B cell (primary cell): ENCODE data around the gene CCDC93. TPM values are rescaled to one million over a fixed set of nuclear protein-coding genes. Genes with fewer than 3 reads are reported as not detected.

ENCODE experiments used
- ATAC-seq: fragments of 200-7000 bp; cut with Tn5 transposase; one replicate; pipeline ENCODE4 v1.10.0; 2021; ENCODE audit warnings: low read depth, mild to moderate bottlenecking, moderate number of reproducible peaks, moderate library complexity
- CTCF ChIA-PET: fragments of 350-600 bp; sonication (Branson Sonifier 250); formaldehyde crosslinking; loops from one replicate; lab custom pipeline; 2021; ENCODE audit warnings: antibody characterized with exemption, inconsistent platforms; lab: Charles Lee
- POLR2A ChIA-PET: fragments of 350-600 bp; sonication (Branson Sonifier 250); formaldehyde crosslinking; loops from one replicate; lab custom pipeline; 2021; ENCODE audit warnings: antibody characterized with exemption; lab: Charles Lee
- DNase-seq: peaks from one replicate; pipeline ENCODE4 v3.0.0; 2013
- H2AFZ ChIP-seq: 2 replicates; pipeline ENCODE4 v1.6.1; 2012; ENCODE audit warnings: mild to moderate bottlenecking, low read depth, low read length; ENCODE audit not compliant: insufficient read depth, poor library complexity, severe bottlenecking
- H3K27ac ChIP-seq, 2 donors: 1 replicate in 1 of 2; 2 replicates in 1 of 2; pipeline ENCODE4 v1.5.1; 2012 to 2013; ENCODE audit warnings: low read length in 2 of 2, mild to moderate bottlenecking in 2 of 2, moderate library complexity in 1 of 2
- H3K27me3 ChIP-seq, 4 experiments: fragments of 200-600 bp in 1 of 4; sonication (generic) in 1 of 4; replicated peaks in 1 of 4; 1 replicate in 2 of 4; 2 replicates in 2 of 4; pipeline versions ENCODE4 v1.6.1 to v1.7.0; 2013 to 2016; ENCODE audit warnings: low read length in 3 of 4, mild to moderate bottlenecking in 2 of 4, mixed read lengths in 1 of 4, moderate library complexity in 1 of 4; ENCODE audit not compliant: insufficient read depth in 4 of 4, control insufficient read depth in 3 of 4; ENCODE audit errors: control extremely low read depth in 1 of 4
- H3K36me3 ChIP-seq, 2 experiments: replicated peaks in 1 of 2; 1 replicate in 1 of 2; 2 replicates in 1 of 2; pipeline versions ENCODE4 v1.6.1 to v1.7.1; 2013; ENCODE audit warnings: low read length in 1 of 2; ENCODE audit not compliant: insufficient read depth in 2 of 2, control insufficient read depth in 1 of 2; ENCODE audit errors: control extremely low read depth in 1 of 2, extremely low read depth in 1 of 2
- H3K4me1 ChIP-seq, 2 donors: fragments of 200-600 bp in 1 of 2; sonication (generic) in 1 of 2; 1 replicate in 1 of 2; 2 replicates in 1 of 2; pipeline versions ENCODE4 v1.5.1 to v1.6.1; 2013 to 2017; ENCODE audit warnings: low read length in 2 of 2; ENCODE audit not compliant: control insufficient read depth in 2 of 2, insufficient read depth in 2 of 2
- H3K4me2 ChIP-seq: replicated peaks from 2 replicates; pipeline ENCODE3; 2012; ENCODE audit warnings: mild to moderate bottlenecking, low read depth, low read length; ENCODE audit not compliant: poor library complexity, severe bottlenecking
- H3K4me3 ChIP-seq, 5 experiments: fragments of 200-600 bp in 1 of 5; sonication (generic) in 1 of 5; 1 replicate in 3 of 5; 2 replicates in 2 of 5; pipeline versions ENCODE4 v1.5.1 to v1.7.0; 2011 to 2016; ENCODE audit warnings: low read length in 4 of 5, mild to moderate bottlenecking in 4 of 5, low read depth in 2 of 5, control low read depth in 1 of 5, moderate library complexity in 1 of 5; ENCODE audit not compliant: insufficient read depth in 1 of 5; ENCODE audit errors: control extremely low read depth in 1 of 5, extremely low read depth in 1 of 5
- H3K79me2 ChIP-seq: fragments of 200-600 bp; sonication (generic); one replicate; pipeline ENCODE4 v1.6.0; 2016; ENCODE audit warnings: low read length; ENCODE audit not compliant: control insufficient read depth, insufficient read depth
- H3K9ac ChIP-seq: fragments of 200-600 bp; sonication (generic); 2 replicates; pipeline ENCODE4 v1.6.1; 2017; ENCODE audit warnings: mild to moderate bottlenecking, low read length, moderate library complexity
- H3K9me3 ChIP-seq, 3 donors: one replicate each; pipeline versions ENCODE4 v1.6.1 to v1.7.1; 2013; ENCODE audit warnings: low read length in 2 of 3; ENCODE audit not compliant: control insufficient read depth in 2 of 3, insufficient read depth in 1 of 3; ENCODE audit errors: control extremely low read depth in 1 of 3
- H4K20me1 ChIP-seq: 2 replicates; pipeline ENCODE4 v1.6.0; 2012; ENCODE audit warnings: mild to moderate bottlenecking, low read length; ENCODE audit not compliant: insufficient read depth, control insufficient read depth, poor library complexity, severe bottlenecking
- H3K27ac Mint-ChIP-seq: one replicate; pipeline ENCODE4 v1.8.0; 2021; ENCODE audit warnings: mixed read lengths
- H3K27me3 Mint-ChIP-seq: one replicate; pipeline ENCODE4 v1.8.0; 2021; ENCODE audit warnings: mixed read lengths
- H3K4me1 Mint-ChIP-seq: one replicate; pipeline ENCODE4 v1.8.0; 2021; ENCODE audit warnings: mixed read lengths
- H3K4me3 Mint-ChIP-seq: one replicate; pipeline ENCODE4 v1.8.0; 2021; ENCODE audit warnings: mixed read lengths
- H3K9me3 Mint-ChIP-seq: one replicate; pipeline ENCODE4 v1.8.0; 2022; ENCODE audit warnings: mixed read lengths; ENCODE audit not compliant: insufficient read depth
- EZH2 ChIP-seq: IDR thresholded peaks from 2 replicates; pipeline ENCODE4 v1.6.1; 2012; ENCODE audit warnings: borderline replicate concordance, low read depth, mild to moderate bottlenecking, moderate library complexity, low read length; ENCODE audit not compliant: insufficient read depth, poor library complexity, severe bottlenecking
- WGBS: methylation state at CpG from one replicate; pipeline ENCODE4 v1.1.5; 2013; ENCODE audit warnings: missing lambda C conversion rate; ENCODE audit not compliant: insufficient coverage; 5-methylcytosine and 5-hydroxymethylcytosine counted together
- intact Hi-C: fragments of 100-400 bp; cut with micrococcal nuclease; formaldehyde crosslinking; loops from one replicate; pipeline ENCODE4 v1.10.0; 2022
- polyA plus RNA-seq: library from polyadenylated mRNA; depleted of rRNA; stranded (reverse); fragments of >200 nt; gene quantifications from 2 replicates; pipeline ENCODE4 v1.2.3, GENCODE V29; 2012
- total RNA-seq, 2 donors: library from RNA; stranded (reverse); fragments of 120-200 nt in 1 of 2; gene quantifications; 1 replicate in 1 of 2; 2 replicates in 1 of 2; pipeline versions ENCODE4 v1.2.3 to v1.2.4, GENCODE V29; 2013 to 2022
- TF ChIP-seq, protein P1 (sequence below): fragments of 200-600 bp; IDR thresholded peaks from one replicate; pipeline ENCODE4 v1.8.0; 2022; ENCODE audit warnings: antibody characterized with exemption, mild to moderate bottlenecking

CCDC93 gene
- total and polyA plus RNA-seq, 2 donors (not counting 1 experiment from before 2014, with no cell fraction given): 17.5 to 79.6 TPM

GRCh38 chr2:118054213-118055008 lies 40.5 kb upstream of the CCDC93 start:
- Histone ChIP-seq H4K20me1 (no peaks in the 10 kb centered on the region), H3K79me2 (no peaks in the 10 kb centered on the region), H3K4me2 (peak overlapping the region; percentile 59), H3K27ac (peak overlapping the region; percentile 67 to 88), H3K4me1 (peaks cover 35 to 50% of the 10 kb centered on the region in 2 donors), H3K4me3 (no peak overlapping the region), H3K9me3 (no peaks in the 10 kb centered on the region), H2AFZ (peak overlapping the region; percentile 31), H3K27me3 (no peaks in the 10 kb centered on the region), H3K36me3 (no peaks in the 10 kb centered on the region), H3K9ac (no peak overlapping the region)
- POLR2A ChIA-PET: interaction anchor here (1.2 kb wide), 1 partner anchor 29 kb away, joined by 3 read pairs; no protein-coding TSS in a partner anchor
- CTCF ChIA-PET: interaction anchor here (1.3 to 24.7 kb wide), 4 partner anchors 8 to 23 kb away, joined by 4 to 784 read pairs (median 401); no protein-coding TSS in a partner anchor
- TF ChIP-seq EZH2: no peak
- TF ChIP-seq, protein P1, sequence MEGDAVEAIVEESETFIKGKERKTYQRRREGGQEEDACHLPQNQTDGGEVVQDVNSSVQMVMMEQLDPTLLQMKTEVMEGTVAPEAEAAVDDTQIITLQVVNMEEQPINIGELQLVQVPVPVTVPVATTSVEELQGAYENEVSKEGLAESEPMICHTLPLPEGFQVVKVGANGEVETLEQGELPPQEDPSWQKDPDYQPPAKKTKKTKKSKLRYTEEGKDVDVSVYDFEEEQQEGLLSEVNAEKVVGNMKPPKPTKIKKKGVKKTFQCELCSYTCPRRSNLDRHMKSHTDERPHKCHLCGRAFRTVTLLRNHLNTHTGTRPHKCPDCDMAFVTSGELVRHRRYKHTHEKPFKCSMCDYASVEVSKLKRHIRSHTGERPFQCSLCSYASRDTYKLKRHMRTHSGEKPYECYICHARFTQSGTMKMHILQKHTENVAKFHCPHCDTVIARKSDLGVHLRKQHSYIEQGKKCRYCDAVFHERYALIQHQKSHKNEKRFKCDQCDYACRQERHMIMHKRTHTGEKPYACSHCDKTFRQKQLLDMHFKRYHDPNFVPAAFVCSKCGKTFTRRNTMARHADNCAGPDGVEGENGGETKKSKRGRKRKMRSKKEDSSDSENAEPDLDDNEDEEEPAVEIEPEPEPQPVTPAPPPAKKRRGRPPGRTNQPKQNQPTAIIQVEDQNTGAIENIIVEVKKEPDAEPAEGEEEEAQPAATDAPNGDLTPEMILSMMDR: no peak
- ATAC-seq: no peak
- Mint-ChIP-seq H3K27ac (peak overlapping the region; percentile 98), H3K27me3 (no peaks in the 10 kb centered on the region), H3K4me3 (no peak overlapping the region), H3K9me3 (no peaks in the 10 kb centered on the region), H3K4me1 (peaks cover 49% of the 10 kb centered on the region)
- no peak for DNase-seq
- WGBS: 80% methylated on average over 1 of the region's 3 CpGs
- intact Hi-C loops: loop anchor here (5.0 kb wide), 1 partner anchor 168 kb away; no protein-coding TSS in a partner anchor

DNA sequence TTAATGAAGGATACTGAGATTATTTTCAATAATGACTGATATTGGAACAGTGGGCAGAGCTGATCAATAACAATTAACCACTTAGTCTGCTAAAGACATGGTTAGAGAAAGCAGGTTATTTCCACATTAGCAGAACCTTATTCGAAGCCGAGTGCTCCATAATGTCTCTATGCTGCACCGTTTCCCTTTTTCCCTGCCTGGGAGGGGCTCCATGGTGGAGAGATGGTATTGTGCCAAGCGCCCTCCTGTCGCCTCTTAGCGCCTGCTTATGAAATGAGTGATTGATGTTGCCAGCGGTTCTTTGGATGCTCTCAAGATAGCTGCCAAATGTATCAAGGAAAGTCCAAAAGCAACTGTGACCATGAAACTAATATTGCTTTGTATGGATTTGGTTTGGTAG lies 39.8 kb upstream of the CCDC93 start:
- intact Hi-C loops: no loop called here
- H3K4me1 Mint-ChIP-seq: peaks cover 47% of the 10 kb centered on the region
- H3K27me3 ChIP-seq: peaks cover 0 to under 1% (median 0%) of the 10 kb centered on the region in 4 experiments
- CTCF ChIA-PET: interaction anchor here (3.9 to 24.7 kb wide), 3 partner anchors 8 to 21 kb away, joined by 18 to 784 read pairs (median 784); no protein-coding TSS in a partner anchor
- H3K36me3 ChIP-seq: no peaks in the 10 kb centered on the region
- no peak overlapping the region for H3K9ac ChIP-seq
- no peak for ATAC-seq
- peaks cover 33 to 45% of the 10 kb centered on the region in 2 donors for H3K4me1 ChIP-seq
- H3K9me3 ChIP-seq: no peaks in the 10 kb centered on the region
- no peaks in the 10 kb centered on the region for H4K20me1 ChIP-seq
- H3K4me2 ChIP-seq: no peak overlapping the region
- POLR2A ChIA-PET: no interaction called here
- H3K4me3 Mint-ChIP-seq: no peak overlapping the region
- no peak for TF ChIP-seq EZH2
- TF ChIP-seq, protein P1: no peak
- DNase-seq: no peak
- no peak overlapping the region for H2AFZ ChIP-seq
- H3K27ac ChIP-seq: no peak overlapping the region
- H3K9me3 Mint-ChIP-seq: no peaks in the 10 kb centered on the region
- no peaks in the 10 kb centered on the region for H3K27me3 Mint-ChIP-seq
- 100% methylated on average over 7 of the region's 7 CpGs for WGBS
- no peak overlapping the region for H3K4me3 ChIP-seq
- H3K79me2 ChIP-seq: no peaks in the 10 kb centered on the region
- no peak overlapping the region for H3K27ac Mint-ChIP-seq
